ENCODE data around the gene AMPH. TPM values are rescaled to one million over a fixed set of nuclear protein-coding genes. Genes with fewer than 3 reads are reported as not detected.

Gene AMPH
- total RNA-seq, 1 donor from 2014 or later = 1.7 TPM

DNA sequence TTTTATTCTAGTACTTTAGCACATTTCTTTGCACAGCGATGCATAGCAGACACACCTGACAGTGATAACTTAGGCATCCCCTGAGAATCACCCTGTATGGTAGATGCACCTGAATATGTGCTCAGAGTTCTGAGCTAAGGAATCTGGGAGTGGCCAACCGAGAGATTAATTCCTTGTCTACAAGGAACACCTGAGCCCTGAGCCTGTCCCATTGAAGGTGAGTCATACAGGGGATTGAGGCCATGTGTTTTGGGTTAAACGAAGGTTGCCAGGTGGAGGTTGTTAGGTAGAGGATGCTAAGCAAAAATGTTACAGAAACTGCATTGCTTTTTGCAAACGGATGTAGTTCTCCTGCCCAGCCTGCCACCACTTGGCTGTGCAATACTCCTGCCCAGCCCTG is 128.9 kb downstream of the AMPH start:
- intact Hi-C loops (cut with DNase I) = no loop called here
- no peak for ATAC-seq (ENCODE audit: poor library complexity)

DNA sequence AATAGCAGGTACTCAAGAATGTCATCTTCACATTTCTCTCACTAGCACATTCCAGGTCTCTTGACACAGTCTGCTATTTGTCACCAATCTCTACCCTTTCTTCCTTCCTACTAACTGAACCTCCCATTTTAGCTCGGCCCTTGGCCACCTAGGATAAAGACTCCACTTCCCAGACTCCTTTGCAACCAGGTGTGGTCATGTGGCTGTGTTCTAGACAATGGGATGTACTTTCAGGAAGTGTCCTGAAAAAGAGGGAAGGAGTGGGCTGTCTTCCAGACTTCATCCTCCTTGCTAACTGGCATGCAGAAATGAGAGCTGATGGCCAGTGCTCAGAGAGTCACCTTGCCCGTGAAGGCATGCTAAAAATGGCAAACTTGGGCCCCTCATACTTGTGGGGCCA is 139.2 kb downstream of the AMPH start:
- ATAC-seq (ENCODE audit: poor library complexity) (no peak), DNase-seq (no peak)
- intact Hi-C loops (cut with DNase I) = no loop called here

More for the DNA sequence above, 128.9 kb downstream of the AMPH start:
- DNase-seq = no peak

- ATAC-seq (ENCODE audit: poor library complexity) = no peak
- intact Hi-C loops (cut with DNase I) = no loop called here
- no peak for DNase-seq
Observed at GRCh38 chr7:38482521-38482920, 148.7 kb downstream of the AMPH start.

GRCh38 chr7:38481401-38481800 is 149.8 kb downstream of the AMPH start:
- intact Hi-C loops (cut with DNase I) = no loop called here
- DNase-seq = no peak
- ATAC-seq (ENCODE audit: poor library complexity) = no peak

GRCh38 chr7:38478404-38478803 is 152.8 kb downstream of the AMPH start:
- DNase-seq (no peak), ATAC-seq (ENCODE audit: poor library complexity) (no peak)
- intact Hi-C loops (cut with DNase I) = no loop called here

- ATAC-seq (ENCODE audit: poor library complexity) (peak; percentile 80), DNase-seq (peak; percentile 39)
- intact Hi-C loops (cut with DNase I) = no loop called here
Observed at GRCh38 chr7:38477333-38477732, 153.8 kb downstream of the AMPH start.

GRCh38 chr7:38476764-38477163 is 154.4 kb downstream of the AMPH start:
- intact Hi-C loops (cut with DNase I) = no loop called here
- ATAC-seq (ENCODE audit: poor library complexity) (no peak), DNase-seq (no peak)

DNA sequence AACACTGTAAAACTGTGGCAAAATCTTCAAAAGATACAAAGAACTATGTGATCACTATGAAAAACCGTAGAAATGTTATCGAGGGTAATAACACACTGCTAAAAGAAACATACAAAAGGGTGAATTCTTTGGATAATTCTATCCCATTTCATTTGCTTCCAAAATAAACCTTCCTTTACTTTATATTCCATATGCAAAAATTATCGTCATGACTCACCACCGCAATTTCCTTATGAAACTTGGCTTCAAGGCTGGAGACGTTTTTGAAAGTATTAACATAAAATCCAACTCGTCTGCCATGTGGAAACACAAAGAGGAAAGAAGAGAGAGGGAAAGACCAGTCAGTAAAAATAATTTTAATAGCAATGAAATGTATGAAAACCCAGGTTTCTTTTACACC is 165.2 kb downstream of the AMPH start:
- intact Hi-C loops (cut with DNase I) = no loop called here
- DNase-seq (no peak), ATAC-seq (ENCODE audit: poor library complexity) (no peak)

GRCh38 chr7:38463277-38464225 is 167.6 kb downstream of the AMPH start:
- ATAC-seq (ENCODE audit: poor library complexity) (no peak), DNase-seq (peak; percentile 52)
- intact Hi-C loops (cut with DNase I) = no loop called here

GRCh38 chr7:38462819-38463218 is 168.4 kb downstream of the AMPH start:
- intact Hi-C loops (cut with DNase I) = no loop called here
- DNase-seq = no peak
- no peak for ATAC-seq (ENCODE audit: poor library complexity)

GRCh38 chr7:38461887-38462286 is 169.3 kb downstream of the AMPH start:
- ATAC-seq (ENCODE audit: poor library complexity) (no peak), DNase-seq (no peak)
- intact Hi-C loops (cut with DNase I) = no loop called here

DNA sequence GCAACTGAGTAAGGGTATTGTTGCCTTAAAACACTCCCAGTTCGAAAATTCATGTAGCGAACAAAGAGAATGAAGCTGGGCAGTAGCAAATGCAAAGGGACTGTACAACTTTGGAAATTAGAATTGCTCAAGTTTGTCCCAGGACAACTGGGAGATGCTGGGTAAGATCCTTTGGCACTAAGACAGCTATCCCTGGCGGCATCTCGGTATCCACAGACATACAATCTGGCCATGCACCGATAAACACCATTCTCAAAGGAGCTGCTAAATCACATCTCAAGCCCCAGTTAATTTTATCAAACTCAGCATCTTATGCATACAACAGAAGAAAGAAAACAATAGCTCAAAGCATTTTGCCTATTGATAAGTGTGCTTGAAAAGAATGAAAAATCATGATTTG is 177.3 kb downstream of the AMPH start:
- ATAC-seq (ENCODE audit: poor library complexity) (no peak), DNase-seq (no peak)
- intact Hi-C loops (cut with DNase I) = no loop called here

DNA sequence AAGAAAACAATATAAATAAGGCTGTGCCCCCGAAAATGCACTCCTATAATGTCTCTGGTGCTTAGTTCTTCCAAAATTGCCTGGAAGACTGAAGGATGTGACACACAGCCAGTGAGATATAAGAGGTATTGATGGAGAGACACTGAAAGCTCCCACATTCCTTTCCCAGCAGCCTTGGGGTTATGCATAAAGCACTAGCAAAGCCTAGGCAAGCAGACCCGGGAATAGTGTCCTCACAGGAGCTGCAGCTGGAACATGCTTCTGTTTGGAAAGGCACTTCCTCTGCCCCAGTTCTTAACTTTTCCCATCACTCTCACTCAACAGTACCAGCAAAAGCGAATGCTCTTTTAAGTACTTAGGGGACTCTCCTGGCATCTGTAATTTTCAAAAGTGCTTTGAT is 178.0 kb downstream of the AMPH start:
- ATAC-seq (ENCODE audit: poor library complexity) (peak; percentile 61), DNase-seq (no peak)
- intact Hi-C loops (cut with DNase I) = no loop called here

- DNase-seq = no peak
- ATAC-seq (ENCODE audit: poor library complexity) = peak; percentile 77
- intact Hi-C loops (cut with DNase I) = no loop called here
Observed at GRCh38 chr7:38452681-38453108, 178.5 kb downstream of the AMPH start.

GRCh38 chr7:38451840-38452239 is 179.3 kb downstream of the AMPH start:
- intact Hi-C loops (cut with DNase I) = no loop called here
- DNase-seq (no peak), ATAC-seq (ENCODE audit: poor library complexity) (peak; percentile 76)

GRCh38 chr7:38448584-38449234 is 182.5 kb downstream of the AMPH start:
- intact Hi-C loops (cut with DNase I) = no loop called here
- ATAC-seq (ENCODE audit: poor library complexity) (no peak), DNase-seq (no peak)

DNA sequence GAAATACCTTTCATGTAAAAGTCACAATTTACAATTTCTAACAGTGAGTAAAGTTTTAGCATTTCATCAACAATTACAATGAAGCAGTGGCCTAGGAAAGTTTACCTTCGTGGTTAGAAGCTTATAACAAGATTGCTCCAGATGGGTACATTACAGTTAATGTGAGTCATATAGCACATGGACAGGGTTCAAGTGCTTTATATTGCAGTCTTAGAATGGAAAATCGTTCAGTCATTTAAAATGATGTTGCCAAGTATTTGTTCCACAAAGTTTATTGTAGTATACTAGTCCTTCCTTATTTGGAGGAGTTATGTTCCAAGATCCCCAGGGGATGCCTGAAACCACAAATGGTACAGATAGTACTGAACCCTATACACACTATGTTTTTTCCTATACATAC is 183.1 kb downstream of the AMPH start:
- intact Hi-C loops (cut with DNase I) = no loop called here
- ATAC-seq (ENCODE audit: poor library complexity) = no peak
- DNase-seq = no peak

GRCh38 chr7:38438970-38439369 is 192.2 kb downstream of the AMPH start:
- ATAC-seq (ENCODE audit: poor library complexity) = no peak
- DNase-seq = no peak
- intact Hi-C loops (cut with DNase I) = no loop called here

DNA sequence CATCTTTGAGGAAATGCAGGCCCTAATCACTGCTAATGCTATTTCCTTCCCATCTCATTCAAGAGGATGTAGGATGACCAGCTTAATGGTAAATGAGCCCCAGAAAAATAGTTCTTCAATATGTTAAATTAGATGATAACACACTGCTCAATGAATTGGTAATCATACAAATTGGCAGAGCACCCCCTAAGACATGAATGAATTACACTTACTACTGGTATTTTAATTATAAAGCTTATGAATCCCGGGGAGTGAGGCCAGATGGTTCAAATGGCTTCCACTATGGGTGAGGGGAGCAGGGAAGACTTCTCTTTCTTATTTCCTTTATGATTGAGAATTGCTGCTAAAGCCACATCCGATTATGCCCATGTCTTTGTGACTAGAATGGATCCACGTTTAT is 198.5 kb downstream of the AMPH start:
- no peak for ATAC-seq (ENCODE audit: poor library complexity)
- intact Hi-C loops (cut with DNase I) = no loop called here
- no peak for DNase-seq

GRCh38 chr7:38432080-38432479 is 199.1 kb downstream of the AMPH start:
- intact Hi-C loops (cut with DNase I) = no loop called here
- ATAC-seq (ENCODE audit: poor library complexity) (no peak), DNase-seq (no peak)
